GM23338 (cell line): ENCODE results near the gene CDC42BPA. TPM values are rescaled to one million over a fixed set of nuclear protein-coding genes. Genes with fewer than 3 reads are reported as not detected.

Experiments used
- ATAC-seq: fragments of 200-7000 bp; cut with Tn5 transposase; 3 replicates; pipeline ENCODE4 v1.9.1; 2020
- DNase-seq: peaks from one replicate; pipeline ENCODE4 v3.0.0-alpha.2; 2015; ENCODE audit warnings: low spot score
- H2AFZ ChIP-seq: fragments of 200-600 bp; sonication (generic); 2 replicates; pipeline ENCODE4 v1.8.0; 2016; ENCODE audit warnings: antibody characterized with exemption, mild to moderate bottlenecking, moderate library complexity
- H3F3A ChIP-seq: fragments of 200-600 bp; sonication (generic); replicated peaks from 2 replicates; pipeline ENCODE4 v1.8.0; 2017; ENCODE audit warnings: antibody characterized with exemption, mixed run types, low read depth
- H3K27ac ChIP-seq: fragments of 200-600 bp; sonication (generic); 2 replicates; pipeline ENCODE4 v1.6.1; 2016; ENCODE audit warnings: low read depth
- H3K27me3 ChIP-seq: fragments of 200-600 bp; sonication (generic); 2 replicates; pipeline ENCODE4 v1.8.0; 2016; ENCODE audit warnings: mild to moderate bottlenecking, mixed run types, moderate library complexity; ENCODE audit not compliant: insufficient read depth
- H3K36me3 ChIP-seq: fragments of 200-600 bp; sonication (generic); 2 replicates; pipeline ENCODE4 v1.8.0; 2016; ENCODE audit warnings: mild to moderate bottlenecking; ENCODE audit not compliant: insufficient read depth
- H3K4me1 ChIP-seq: fragments of 200-600 bp; sonication (generic); 2 replicates; pipeline ENCODE4 v1.8.0; 2016; ENCODE audit warnings: mild to moderate bottlenecking, moderate library complexity; ENCODE audit not compliant: insufficient read depth
- H3K4me2 ChIP-seq: fragments of 200-600 bp; sonication (generic); 2 replicates; pipeline ENCODE4 v1.7.1; 2017; ENCODE audit warnings: mixed run types
- H3K4me3 ChIP-seq: fragments of 200-600 bp; sonication (generic); 2 replicates; pipeline ENCODE4 v1.6.1; 2016; ENCODE audit warnings: mixed run types
- H3K79me2 ChIP-seq: fragments of 200-600 bp; sonication (generic); replicated peaks from 2 replicates; pipeline ENCODE4 v1.8.0; 2017; ENCODE audit warnings: mild to moderate bottlenecking; ENCODE audit not compliant: insufficient read depth
- H3K9me2 ChIP-seq: fragments of 200-600 bp; sonication (generic); 2 replicates; pipeline ENCODE4 v1.8.0; 2017; ENCODE audit not compliant: insufficient read depth
- H4K20me1 ChIP-seq: fragments of 200-600 bp; sonication (generic); replicated peaks from 2 replicates; pipeline ENCODE4 v1.8.0; 2017; ENCODE audit warnings: mild to moderate bottlenecking; ENCODE audit not compliant: insufficient read depth
- H3K27ac Mint-ChIP-seq: 2 replicates; pipeline ENCODE4 v1.8.0; 2020; ENCODE audit warnings: inconsistent platforms, mild to moderate bottlenecking, moderate library complexity, mixed read lengths
- H3K27me3 Mint-ChIP-seq: 3 replicates; pipeline ENCODE4 v1.8.0; 2022; ENCODE audit warnings: low read depth, mild to moderate bottlenecking, moderate library complexity, mixed read lengths, inconsistent platforms; ENCODE audit not compliant: insufficient read depth, poor library complexity
- H3K36me3 Mint-ChIP-seq: 3 replicates; pipeline ENCODE4 v1.8.0; 2021; ENCODE audit warnings: low read depth, mild to moderate bottlenecking, inconsistent platforms, moderate library complexity, mixed read lengths
- H3K4me1 Mint-ChIP-seq: 3 replicates; pipeline ENCODE4 v1.8.0; 2020; ENCODE audit warnings: mild to moderate bottlenecking, inconsistent platforms, mixed read lengths
- H3K4me3 Mint-ChIP-seq: 3 replicates; pipeline ENCODE4 v1.8.0; 2021; ENCODE audit warnings: moderate library complexity, mild to moderate bottlenecking, inconsistent platforms, mixed read lengths
- H3K9me3 Mint-ChIP-seq: 3 replicates; pipeline ENCODE4 v1.8.0; 2020; ENCODE audit warnings: moderate library complexity, mild to moderate bottlenecking, inconsistent platforms, mixed read lengths
- EZH2 ChIP-seq: fragments of 200-600 bp; sonication (generic); IDR thresholded peaks from one replicate; pipeline ENCODE4 v1.8.0; 2017; ENCODE audit warnings: antibody characterized with exemption, mild to moderate bottlenecking, low read depth; ENCODE audit not compliant: unreplicated experiment
- JUNB ChIP-seq: IDR thresholded peaks from one replicate; pipeline ENCODE4 v1.6.1; 2016; ENCODE audit warnings: antibody characterized with exemption; ENCODE audit not compliant: unreplicated experiment
- NANOG ChIP-seq: IDR thresholded peaks from 2 replicates; pipeline ENCODE4 v1.6.1; 2016; ENCODE audit warnings: antibody characterized with exemption, borderline replicate concordance
- STAT1 ChIP-seq: IDR thresholded peaks from one replicate; pipeline ENCODE4 v1.6.1; 2016; ENCODE audit warnings: antibody characterized with exemption; ENCODE audit not compliant: unreplicated experiment
- ZNF114 ChIP-seq: fragments of 250-450 bp; sonication (Bioruptor Pico); IDR thresholded peaks from 2 replicates; pipeline ENCODE4 v1.5.0; 2020; ENCODE audit warnings: mild to moderate bottlenecking, moderate library complexity
- ZNF331 ChIP-seq: fragments of 250-450 bp; sonication (Bioruptor Pico); IDR thresholded peaks from 2 replicates; pipeline ENCODE4 v1.5.0; 2020; ENCODE audit warnings: low read depth, mild to moderate bottlenecking, moderate library complexity
- polyA plus RNA-seq: library from polyadenylated mRNA; unstranded; fragments of >200 nt; fragmentation: Nextera tagmentation; extraction: Ambion mirVana; gene quantifications from 2 replicates; pipeline ENCODE4 v1.2.1, GENCODE V29; 2016
- total RNA-seq: library from RNA; depleted of rRNA; stranded (reverse); fragments of >200 nt; shearing (Covaris generic); gene quantifications from 2 replicates; pipeline ENCODE4 v1.2.3, GENCODE V29; 2014
- TF ChIP-seq, protein P1 (sequence below), 2 experiments: fragments of 200-600 bp in 1 of 2; sonication (generic) in 1 of 2; conservative IDR thresholded peaks; 2 replicates each; pipeline versions ENCODE4 v1.5.1 to v1.6.1; 2016 to 2017; ENCODE audit warnings: antibody characterized with exemption in 2 of 2, low read depth in 2 of 2, mild to moderate bottlenecking in 2 of 2, moderate library complexity in 1 of 2
- TF ChIP-seq, protein P2 (sequence below): IDR thresholded peaks from one replicate; pipeline ENCODE4 v1.6.1; 2018; ENCODE audit warnings: antibody characterized with exemption; ENCODE audit not compliant: unreplicated experiment
- TF ChIP-seq, protein P3 (sequence below): IDR thresholded peaks from 2 replicates; pipeline ENCODE4 v1.6.1; 2016; ENCODE audit warnings: antibody characterized with exemption

Gene CDC42BPA
- total and polyA plus RNA-seq, 2 experiments from 2014 or later = 17.7 to 40.1 TPM

DNA sequence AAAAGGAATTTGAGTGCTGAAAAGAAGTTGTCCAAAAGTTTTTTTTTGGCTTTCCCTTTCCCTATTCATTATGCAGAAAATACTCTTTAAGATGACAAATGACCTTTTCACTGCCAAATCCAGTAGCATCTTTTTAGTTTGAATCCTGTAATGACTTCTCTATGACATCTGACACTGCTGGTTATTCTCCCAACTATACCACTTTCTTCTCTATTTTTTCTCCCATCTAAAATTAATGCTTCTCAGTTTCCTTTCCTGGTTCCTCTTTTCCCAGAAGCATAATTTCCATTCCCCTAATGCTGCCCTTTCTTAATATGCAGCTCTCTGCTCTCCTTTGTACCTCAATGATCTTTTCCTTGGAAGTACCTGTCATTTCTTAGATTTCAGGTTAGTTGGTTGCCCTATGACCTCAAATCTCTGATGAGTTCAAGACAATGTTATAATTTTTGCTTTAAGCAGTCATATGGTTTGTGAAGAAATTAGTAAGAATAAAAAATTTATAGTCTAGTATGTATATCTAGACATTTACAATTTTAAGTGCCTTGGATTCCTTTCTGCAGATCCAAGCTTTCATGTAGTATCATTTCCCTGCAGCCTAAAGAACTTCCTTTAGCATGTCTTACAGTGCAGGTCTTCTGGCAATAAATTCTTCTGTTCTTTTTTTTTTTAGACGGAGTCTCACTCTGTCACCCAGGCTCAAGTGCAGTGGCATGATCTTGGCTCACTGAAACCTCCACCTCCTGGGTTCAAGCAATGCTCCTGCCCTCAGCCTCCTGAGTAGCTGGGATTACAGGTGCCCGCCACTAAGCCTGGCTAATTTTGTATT is 150.8 kb downstream of the CDC42BPA start:
- no peaks in the 10 kb centered on the region for H3K27me3 ChIP-seq
- no peaks in the 10 kb centered on the region for H3K9me3 Mint-ChIP-seq
- no peak for ATAC-seq

DNA sequence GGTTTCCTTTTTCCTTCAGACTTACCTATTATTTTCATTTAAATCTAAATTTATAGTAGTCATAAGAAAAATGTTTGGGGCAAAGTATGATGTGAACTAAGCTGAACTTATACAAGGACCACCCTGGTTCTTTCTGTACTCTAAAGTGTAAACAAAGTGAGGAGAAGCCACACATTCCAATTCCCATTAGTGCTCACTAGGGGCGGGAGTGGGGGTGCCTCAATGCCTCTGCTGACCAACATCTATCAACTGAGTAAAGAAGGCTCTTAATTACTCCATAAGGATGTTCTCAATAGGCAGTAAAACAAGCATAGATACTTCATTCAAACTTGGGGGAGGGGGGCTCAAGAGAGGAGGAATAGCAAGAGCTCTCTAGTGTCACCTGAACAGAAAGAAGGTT is 151.7 kb downstream of the CDC42BPA start:
- Histone ChIP-seq H3K4me1 (0 out of 2 replicates have a peak, but pooled peaks cover 8% of the 10 kb centered on the region), H2AFZ (no peak overlapping the region), H4K20me1 (0 out of 2 replicates have a peak, but pooled peaks cover 3% of the 10 kb centered on the region), H3K79me2 (peaks cover 11% of the 10 kb centered on the region; the same call in 1 of the 2 replicates), H3K27me3 (no peaks in the 10 kb centered on the region), H3K36me3 (no peaks in the 10 kb centered on the region), H3F3A (no peaks in the 10 kb centered on the region), H3K4me3 (no peak overlapping the region), H3K27ac (no peak overlapping the region), H3K9me2 (no peaks in the 10 kb centered on the region), H3K4me2 (no peak overlapping the region)
- no peaks in the 10 kb centered on the region for H3K36me3 Mint-ChIP-seq
- no peak overlapping the region for H3K27ac Mint-ChIP-seq
- H3K4me1 Mint-ChIP-seq = peaks cover 9% of the 10 kb centered on the region
- no peak overlapping the region for H3K4me3 Mint-ChIP-seq
- DNase-seq (peak; percentile 50), ATAC-seq (peak; percentile 92)
- no peaks in the 10 kb centered on the region for H3K9me3 Mint-ChIP-seq
- TF ChIP-seq STAT1 = no peak
- TF ChIP-seq, protein P1, sequence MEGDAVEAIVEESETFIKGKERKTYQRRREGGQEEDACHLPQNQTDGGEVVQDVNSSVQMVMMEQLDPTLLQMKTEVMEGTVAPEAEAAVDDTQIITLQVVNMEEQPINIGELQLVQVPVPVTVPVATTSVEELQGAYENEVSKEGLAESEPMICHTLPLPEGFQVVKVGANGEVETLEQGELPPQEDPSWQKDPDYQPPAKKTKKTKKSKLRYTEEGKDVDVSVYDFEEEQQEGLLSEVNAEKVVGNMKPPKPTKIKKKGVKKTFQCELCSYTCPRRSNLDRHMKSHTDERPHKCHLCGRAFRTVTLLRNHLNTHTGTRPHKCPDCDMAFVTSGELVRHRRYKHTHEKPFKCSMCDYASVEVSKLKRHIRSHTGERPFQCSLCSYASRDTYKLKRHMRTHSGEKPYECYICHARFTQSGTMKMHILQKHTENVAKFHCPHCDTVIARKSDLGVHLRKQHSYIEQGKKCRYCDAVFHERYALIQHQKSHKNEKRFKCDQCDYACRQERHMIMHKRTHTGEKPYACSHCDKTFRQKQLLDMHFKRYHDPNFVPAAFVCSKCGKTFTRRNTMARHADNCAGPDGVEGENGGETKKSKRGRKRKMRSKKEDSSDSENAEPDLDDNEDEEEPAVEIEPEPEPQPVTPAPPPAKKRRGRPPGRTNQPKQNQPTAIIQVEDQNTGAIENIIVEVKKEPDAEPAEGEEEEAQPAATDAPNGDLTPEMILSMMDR (conservative IDR thresholded peaks at IDR 0.05; ENCODE audit: low read depth in 2 of 2) = peak; percentile 17 to 35; a peak in 1 of 4 replicates
- H3K27me3 Mint-ChIP-seq = no peaks in the 10 kb centered on the region

More for the DNA sequence above, 150.8 kb downstream of the CDC42BPA start:
- Mint-ChIP-seq H3K27ac (no peak overlapping the region), H3K4me1 (peaks cover 12% of the 10 kb centered on the region), H3K27me3 (no peaks in the 10 kb centered on the region), H3K4me3 (no peak overlapping the region), H3K36me3 (no peaks in the 10 kb centered on the region)
- DNase-seq = no peak
- 0 out of 2 replicates have a peak, but pooled peaks cover 3% of the 10 kb centered on the region for H4K20me1 ChIP-seq
- H3K79me2 ChIP-seq = peaks cover 11% of the 10 kb centered on the region; the same call in 1 of the 2 replicates
- H2AFZ ChIP-seq = no peak overlapping the region
- no peaks in the 10 kb centered on the region for H3K36me3 ChIP-seq
- H3K9me2 ChIP-seq = no peaks in the 10 kb centered on the region
- H3K27ac ChIP-seq = no peak overlapping the region
- 0 out of 2 replicates have a peak, but pooled peaks cover 8% of the 10 kb centered on the region for H3K4me1 ChIP-seq
- no peak overlapping the region for H3K4me2 ChIP-seq
- no peak for TF ChIP-seq EZH2
- H3F3A ChIP-seq = no peaks in the 10 kb centered on the region
- no peak overlapping the region for H3K4me3 ChIP-seq

DNA sequence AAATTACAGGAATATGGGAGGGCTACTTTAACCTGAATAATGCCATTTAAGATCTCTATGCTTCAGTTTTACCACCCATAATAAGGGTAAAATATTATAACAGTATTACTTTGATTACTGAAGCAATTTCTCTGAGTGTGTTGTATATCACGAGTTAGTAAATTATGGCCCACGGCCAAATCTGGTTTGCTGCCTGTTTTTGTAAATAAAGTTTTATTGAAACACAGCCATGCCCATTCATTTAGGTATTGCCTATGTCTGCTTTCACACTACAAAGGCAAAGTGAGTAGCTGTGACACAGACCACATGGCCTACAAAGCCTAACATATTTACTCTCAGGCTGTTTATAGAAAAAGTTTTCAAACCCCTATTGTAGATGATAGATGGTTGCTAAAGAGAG is 156.8 kb downstream of the CDC42BPA start:
- Mint-ChIP-seq H3K27ac (no peak overlapping the region), H3K4me1 (no peaks in the 10 kb centered on the region; the same call in 2 of the 3 replicates), H3K27me3 (no peaks in the 10 kb centered on the region), H3K4me3 (no peak overlapping the region), H3K36me3 (peaks cover 10% of the 10 kb centered on the region; the same call in 1 of the 3 replicates), H3K9me3 (no peaks in the 10 kb centered on the region)
- no peaks in the 10 kb centered on the region for H3K36me3 ChIP-seq
- H3K4me1 ChIP-seq = no peaks in the 10 kb centered on the region
- no peak for ATAC-seq
- no peak overlapping the region for H3K27ac ChIP-seq
- H3K79me2 ChIP-seq = peaks cover 11% of the 10 kb centered on the region; the same call in 1 of the 2 replicates
- no peak for DNase-seq
- no peaks in the 10 kb centered on the region for H3K27me3 ChIP-seq
- H3F3A ChIP-seq = no peaks in the 10 kb centered on the region
- H3K9me2 ChIP-seq = no peaks in the 10 kb centered on the region
- H3K4me3 ChIP-seq = no peak overlapping the region
- H4K20me1 ChIP-seq = 0 out of 2 replicates have a peak, but pooled peaks cover 3% of the 10 kb centered on the region
- no peak overlapping the region for H2AFZ ChIP-seq
- no peak overlapping the region for H3K4me2 ChIP-seq
- TF ChIP-seq, protein P2, sequence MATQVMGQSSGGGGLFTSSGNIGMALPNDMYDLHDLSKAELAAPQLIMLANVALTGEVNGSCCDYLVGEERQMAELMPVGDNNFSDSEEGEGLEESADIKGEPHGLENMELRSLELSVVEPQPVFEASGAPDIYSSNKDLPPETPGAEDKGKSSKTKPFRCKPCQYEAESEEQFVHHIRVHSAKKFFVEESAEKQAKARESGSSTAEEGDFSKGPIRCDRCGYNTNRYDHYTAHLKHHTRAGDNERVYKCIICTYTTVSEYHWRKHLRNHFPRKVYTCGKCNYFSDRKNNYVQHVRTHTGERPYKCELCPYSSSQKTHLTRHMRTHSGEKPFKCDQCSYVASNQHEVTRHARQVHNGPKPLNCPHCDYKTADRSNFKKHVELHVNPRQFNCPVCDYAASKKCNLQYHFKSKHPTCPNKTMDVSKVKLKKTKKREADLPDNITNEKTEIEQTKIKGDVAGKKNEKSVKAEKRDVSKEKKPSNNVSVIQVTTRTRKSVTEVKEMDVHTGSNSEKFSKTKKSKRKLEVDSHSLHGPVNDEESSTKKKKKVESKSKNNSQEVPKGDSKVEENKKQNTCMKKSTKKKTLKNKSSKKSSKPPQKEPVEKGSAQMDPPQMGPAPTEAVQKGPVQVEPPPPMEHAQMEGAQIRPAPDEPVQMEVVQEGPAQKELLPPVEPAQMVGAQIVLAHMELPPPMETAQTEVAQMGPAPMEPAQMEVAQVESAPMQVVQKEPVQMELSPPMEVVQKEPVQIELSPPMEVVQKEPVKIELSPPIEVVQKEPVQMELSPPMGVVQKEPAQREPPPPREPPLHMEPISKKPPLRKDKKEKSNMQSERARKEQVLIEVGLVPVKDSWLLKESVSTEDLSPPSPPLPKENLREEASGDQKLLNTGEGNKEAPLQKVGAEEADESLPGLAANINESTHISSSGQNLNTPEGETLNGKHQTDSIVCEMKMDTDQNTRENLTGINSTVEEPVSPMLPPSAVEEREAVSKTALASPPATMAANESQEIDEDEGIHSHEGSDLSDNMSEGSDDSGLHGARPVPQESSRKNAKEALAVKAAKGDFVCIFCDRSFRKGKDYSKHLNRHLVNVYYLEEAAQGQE = no peak
- TF ChIP-seq, protein P1 (conservative IDR thresholded peaks at IDR 0.05; ENCODE audit: low read depth in 2 of 2) = no peak
- TF ChIP-seq NANOG (no peak), JUNB (no peak), ZNF331 (CRISPR knock-in tag) (no peak), ZNF114 (CRISPR knock-in tag) (no peak)
- TF ChIP-seq, protein P3, sequence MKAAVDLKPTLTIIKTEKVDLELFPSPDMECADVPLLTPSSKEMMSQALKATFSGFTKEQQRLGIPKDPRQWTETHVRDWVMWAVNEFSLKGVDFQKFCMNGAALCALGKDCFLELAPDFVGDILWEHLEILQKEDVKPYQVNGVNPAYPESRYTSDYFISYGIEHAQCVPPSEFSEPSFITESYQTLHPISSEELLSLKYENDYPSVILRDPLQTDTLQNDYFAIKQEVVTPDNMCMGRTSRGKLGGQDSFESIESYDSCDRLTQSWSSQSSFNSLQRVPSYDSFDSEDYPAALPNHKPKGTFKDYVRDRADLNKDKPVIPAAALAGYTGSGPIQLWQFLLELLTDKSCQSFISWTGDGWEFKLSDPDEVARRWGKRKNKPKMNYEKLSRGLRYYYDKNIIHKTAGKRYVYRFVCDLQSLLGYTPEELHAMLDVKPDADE = no peak
